GM12878 (cell line): ENCODE results near the gene RGS11. TPM values are rescaled to one million over a fixed set of nuclear protein-coding genes. Genes with fewer than 3 reads are reported as not detected.

Experiments
- ATAC-seq: fragments of 200-7000 bp; cut with Tn5 transposase; 3 replicates; pipeline ENCODE4 v1.9.1; 2020; ENCODE audit warnings: mild to moderate bottlenecking, moderate library complexity
- BruUV-seq: library from RNA; stranded (reverse); fragments of 400-500 nt; replicated peaks from 2 replicates; lab custom pipeline; 2021; lab: Mats Ljungman, UMichigan
- CTCF ChIA-PET: fragments of 300-600 bp; sonication (Branson Sonifier 250); formaldehyde crosslinking; extraction: SDS; loops from one replicate; lab custom pipeline; 2021; ENCODE audit warnings: inconsistent platforms; lab: Yijun Ruan, JAX
- POLR2A ChIA-PET: fragments of 350-600 bp; formaldehyde crosslinking; extraction: SDS; loops from one replicate; lab custom pipeline; 2021; ENCODE audit warnings: inconsistent platforms; lab: Charles Lee
- RAD21 ChIA-PET: fragments of 300-600 bp; sonication (Branson Sonifier 250); formaldehyde crosslinking; loops from one replicate; lab custom pipeline; 2023; ENCODE audit warnings: antibody characterized with exemption; ENCODE audit not compliant: unreplicated experiment; lab: Charles Lee
- SMC1A ChIA-PET: fragments of 300-600 bp; sonication (Branson Sonifier 250); formaldehyde crosslinking; loops from one replicate; lab custom pipeline; 2023; ENCODE audit not compliant: unreplicated experiment, uncharacterized antibody; lab: Charles Lee
- DNase-seq: peaks from one replicate; pipeline ENCODE4 v3.0.0-alpha.2; 2011; ENCODE audit warnings: low read depth, low spot score
- FAIRE-seq: peaks from 3 replicates; lab custom pipeline; 2011; peaks lifted over from hg19 to GRCh38; lab: Jason Lieb, UNC
- H2AFZ ChIP-seq: 2 replicates; pipeline ENCODE4 v1.6.0; 2011; ENCODE audit warnings: low read depth, low read length, control low read depth; ENCODE audit not compliant: control insufficient read depth
- H3K27ac ChIP-seq: 2 replicates; pipeline ENCODE4 v1.5.1; 2011; ENCODE audit warnings: control low read depth; ENCODE audit not compliant: control insufficient read depth, insufficient read depth
- H3K27me3 ChIP-seq, 2 experiments: replicated peaks in 1 of 2; 2 replicates each; pipeline versions ENCODE4 v1.6.0 to v1.6.1; 2011; ENCODE audit warnings: low read length in 1 of 2; ENCODE audit not compliant: control insufficient read depth in 2 of 2, insufficient read depth in 2 of 2
- H3K36me3 ChIP-seq, 2 experiments: 2 replicates each; pipeline ENCODE4 v1.5.1; 2011; ENCODE audit warnings: low read length in 1 of 2; ENCODE audit not compliant: control insufficient read depth in 2 of 2, insufficient read depth in 2 of 2
- H3K4me1 ChIP-seq: 2 replicates; pipeline ENCODE4 v1.6.1; 2011; ENCODE audit warnings: mild to moderate bottlenecking, low read length, moderate library complexity, mixed read lengths; ENCODE audit not compliant: control insufficient read depth, insufficient read depth
- H3K4me2 ChIP-seq: 2 replicates; pipeline ENCODE4 v1.6.0; 2011; ENCODE audit warnings: control low read depth; ENCODE audit not compliant: control insufficient read depth, insufficient read depth
- H3K4me3 ChIP-seq: fragments of 200-600 bp; sonication (generic); 2 replicates; pipeline ENCODE4 v1.5.1; 2016
- H3K79me2 ChIP-seq: 2 replicates; pipeline ENCODE4 v1.6.0; 2011; ENCODE audit warnings: low read length; ENCODE audit not compliant: control insufficient read depth, insufficient read depth
- H3K9ac ChIP-seq: 2 replicates; pipeline ENCODE4 v1.8.0; 2011; ENCODE audit warnings: low read length, control low read depth, mixed read lengths; ENCODE audit not compliant: control insufficient read depth, insufficient read depth
- H3K9me3 ChIP-seq: replicated peaks from 3 replicates; pipeline ENCODE4 v1.5.1; 2011; ENCODE audit warnings: mild to moderate bottlenecking, low read length; ENCODE audit not compliant: control insufficient read depth, insufficient read depth
- H4K20me1 ChIP-seq: 2 replicates; pipeline ENCODE4 v1.6.0; 2011; ENCODE audit not compliant: control insufficient read depth, insufficient read depth
- BACH1 ChIP-seq: fragments of 450-650 bp; IDR thresholded peaks from 2 replicates; pipeline ENCODE4 v1.6.1; 2017; ENCODE audit warnings: mild to moderate bottlenecking, borderline replicate concordance
- EED ChIP-seq: sonication (generic); IDR thresholded peaks from 2 replicates; pipeline ENCODE4 v1.6.1; 2016; ENCODE audit warnings: antibody characterized with exemption, low read depth
- ETV6 ChIP-seq, 2 experiments: fragments of 450-650 bp in 1 of 2; IDR thresholded peaks in 1 of 2; conservative IDR thresholded peaks in 1 of 2; 2 replicates each; pipeline ENCODE4 v1.6.1; 2014; ENCODE audit warnings: antibody characterized with exemption in 1 of 2, borderline replicate concordance in 1 of 2, low read depth in 1 of 2, mild to moderate bottlenecking in 1 of 2, moderate library complexity in 1 of 2
- EZH2 ChIP-seq: IDR thresholded peaks from 2 replicates; pipeline ENCODE4 v1.6.1; 2012; ENCODE audit warnings: low read depth, mild to moderate bottlenecking, control low read depth, inconsistent platforms, low read length, borderline replicate concordance; ENCODE audit not compliant: control insufficient read depth
- HSF1 ChIP-seq: fragments of 150-350 bp; IDR thresholded peaks from 2 replicates; pipeline ENCODE4 v1.6.1; 2014; ENCODE audit warnings: mild to moderate bottlenecking, low read depth, low read length
- JUNB ChIP-seq: IDR thresholded peaks from 2 replicates; pipeline ENCODE4 v1.6.1; 2016; ENCODE audit warnings: antibody characterized with exemption, mild to moderate bottlenecking
- NR2F1 ChIP-seq: fragments of 450-650 bp; conservative IDR thresholded peaks from 2 replicates; pipeline ENCODE4 v1.6.1; 2017; ENCODE audit warnings: mild to moderate bottlenecking
- SP1 ChIP-seq: IDR thresholded peaks from one replicate; pipeline ENCODE4 v1.6.1; 2011; ENCODE audit warnings: low read depth, low read length
- STAT3 ChIP-seq: IDR thresholded peaks from 2 replicates; pipeline ENCODE4 v1.6.1; 2011; ENCODE audit warnings: low read depth, low read length, improper control_type of control experiment
- USF1 ChIP-seq: IDR thresholded peaks from 2 replicates; pipeline ENCODE4 v1.6.1; 2011; ENCODE audit warnings: borderline replicate concordance, low read depth, mild to moderate bottlenecking, moderate library complexity, mixed read lengths, low read length; ENCODE audit not compliant: insufficient read depth; ENCODE audit errors: extremely low read length
- ZZZ3 ChIP-seq: IDR thresholded peaks from 2 replicates; pipeline ENCODE4 v1.6.1; 2011; ENCODE audit warnings: low read depth; ENCODE audit not compliant: control insufficient read depth, insufficient read length
- WGBS: methylation state at CpG from one replicate; pipeline ENCODE4 v1.1.6; 2016; ENCODE audit warnings: low lambda C conversion rate; ENCODE audit not compliant: insufficient replicate concordance, insufficient coverage; ENCODE audit errors: missing lambda C conversion rate; 5-methylcytosine and 5-hydroxymethylcytosine counted together
- in situ Hi-C: fragments of 300-500 bp; cut with MboI; formaldehyde crosslinking; loops from 9 replicates; pipeline ENCODE4 v1.14.3; 2018; ENCODE audit warnings: mixed read lengths
- intact Hi-C: fragments of 100-400 bp; cut with micrococcal nuclease; formaldehyde crosslinking; loops from one replicate; pipeline ENCODE4 v1.14.2; 2022; ENCODE audit not compliant: unreplicated experiment
- polyA plus RNA-seq, 11 experiments: library from polyadenylated mRNA; depleted of rRNA in 4 of 11; unstranded in 6 of 11; stranded (reverse) in 5 of 11; fragments of >200 nt; fragmentation: Nextera tagmentation in 4 of 11; fragmentation: Illumina TruSeq in 1 of 11; extraction: Ambion mirVana in 4 of 11; extraction: Trizol in 1 of 11; gene quantifications; 1 replicate in 1 of 11; 2 replicates in 10 of 11; pipeline versions ENCODE4 v1.2.1 to v1.2.3, GENCODE V29; 2011 to 2016; ENCODE audit warnings: inconsistent platforms in 2 of 11, missing spikeins in 2 of 11, low read depth in 1 of 11
- total RNA-seq, 4 experiments: library from RNA; depleted of rRNA in 3 of 4; stranded (reverse); fragments of >200 nt in 3 of 4; fragmentation: Illumina TruSeq in 1 of 4; extraction: Trizol in 1 of 4; gene quantifications; 2 replicates each; pipeline versions ENCODE4 v1.2.1 to v1.2.3, GENCODE V29; 2013 to 2021

The RGS11 gene
- total and polyA plus RNA-seq, 10 of the 15 experiments (the other 5 are each of a cell fraction or from before 2014, with no cell fraction given) = 0.04 TPM; not detected in 9

- no peak for TF ChIP-seq NR2F1
- no peak for TF ChIP-seq EED
- TF ChIP-seq JUNB = no peak
- no peak for TF ChIP-seq ETV6 (conservative IDR thresholded peaks at IDR 0.05 in 1 of 2, IDR thresholded peaks at IDR 0.05 in 1 of 2; ENCODE audit: borderline replicate concordance in 1 of 2, low read depth in 1 of 2)
- TF ChIP-seq SP1 = no peak
- no peak for TF ChIP-seq ZZZ3
- TF ChIP-seq HSF1 = no peak
- no peak for TF ChIP-seq BACH1
- TF ChIP-seq STAT3 = no peak
- TF ChIP-seq EZH2 = no peak
- TF ChIP-seq USF1 = no peak
- no peaks in the 10 kb centered on the region for H4K20me1 ChIP-seq
- H2AFZ ChIP-seq = no peak overlapping the region
- ChIA-PET CTCF (no interaction called here), RAD21 (no interaction called here), SMC1A (no interaction called here), POLR2A (interaction anchor here (1.0 kb wide), 1 partner anchor 10 kb away, joined by 4 read pairs; the partner anchor contains the start of gene FAM234A)
- no peaks in the 10 kb centered on the region; the same call in 1 of the 2 replicates for H3K79me2 ChIP-seq
- H3K27ac ChIP-seq = no peak overlapping the region
- WGBS = 91% methylated on average over 9 of the region's 9 CpGs
- no peak overlapping the region for H3K4me3 ChIP-seq
- no peak for FAIRE-seq
- H3K9ac ChIP-seq = no peak overlapping the region
- no peak for ATAC-seq
- intact Hi-C loops = no loop called here
- no peaks in the 10 kb centered on the region for H3K9me3 ChIP-seq
- no TSS peak for BruUV-seq
- DNase-seq = no peak
- no peak overlapping the region for H3K4me2 ChIP-seq
- in situ Hi-C loops = no loop called here
- peaks cover 17% of the 10 kb centered on the region for H3K4me1 ChIP-seq
- no peaks in the 10 kb centered on the region for H3K27me3 ChIP-seq
- no peaks in the 10 kb centered on the region; a peak in 1 of 4 replicates for H3K36me3 ChIP-seq
These were observed 30.6 kb downstream of the RGS11 start for GRCh38 chr16:245105-245504.
